Sigmoid colon (tissue), 4 donors: ENCODE data around the gene TMEM87A.

Experiments used
- EP300 ChIP-seq, 4 donors: sonication (generic); formaldehyde crosslinking; IDR thresholded peaks; one replicate each; pipeline ENCODE4 v1.6.1; 2017; ENCODE audit warnings: antibody characterized with exemption in 4 of 4
- POLR2AphosphoS5 ChIP-seq, 4 donors: sonication (generic); formaldehyde crosslinking; IDR thresholded peaks; one replicate each; pipeline ENCODE4 v1.6.1; 2017; ENCODE audit warnings: antibody characterized with exemption in 4 of 4
- TF ChIP-seq, protein P1 (sequence below), 4 experiments: fragments of 450-650 bp in 3 of 4; fragments of 200-600 bp in 1 of 4; IDR thresholded peaks; one replicate each; pipeline ENCODE4 v1.5.1; 2016 to 2019; ENCODE audit warnings: antibody characterized with exemption in 4 of 4, mild to moderate bottlenecking in 3 of 4, moderate library complexity in 2 of 4

DNA sequence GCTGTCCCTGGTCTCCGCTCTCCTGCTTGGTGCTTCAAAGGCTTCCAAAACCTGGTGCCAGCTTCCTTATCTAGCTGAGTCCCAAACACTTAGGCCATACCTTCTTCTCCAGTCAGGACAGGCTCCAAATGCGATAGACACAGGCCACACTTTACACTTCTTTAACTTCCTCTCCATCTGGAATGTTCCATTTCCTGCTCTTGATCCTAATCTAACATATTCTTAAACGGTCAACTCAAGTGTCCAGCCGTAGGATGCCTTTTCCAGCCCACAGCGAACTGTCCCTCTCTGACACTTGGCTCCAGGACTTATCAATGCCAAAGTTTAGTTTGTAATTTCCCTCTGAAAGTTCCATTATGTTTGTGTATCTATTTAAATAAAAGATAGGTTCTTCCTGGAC is 97.6 kb downstream of the TMEM87A start:
- TF ChIP-seq, protein P1, sequence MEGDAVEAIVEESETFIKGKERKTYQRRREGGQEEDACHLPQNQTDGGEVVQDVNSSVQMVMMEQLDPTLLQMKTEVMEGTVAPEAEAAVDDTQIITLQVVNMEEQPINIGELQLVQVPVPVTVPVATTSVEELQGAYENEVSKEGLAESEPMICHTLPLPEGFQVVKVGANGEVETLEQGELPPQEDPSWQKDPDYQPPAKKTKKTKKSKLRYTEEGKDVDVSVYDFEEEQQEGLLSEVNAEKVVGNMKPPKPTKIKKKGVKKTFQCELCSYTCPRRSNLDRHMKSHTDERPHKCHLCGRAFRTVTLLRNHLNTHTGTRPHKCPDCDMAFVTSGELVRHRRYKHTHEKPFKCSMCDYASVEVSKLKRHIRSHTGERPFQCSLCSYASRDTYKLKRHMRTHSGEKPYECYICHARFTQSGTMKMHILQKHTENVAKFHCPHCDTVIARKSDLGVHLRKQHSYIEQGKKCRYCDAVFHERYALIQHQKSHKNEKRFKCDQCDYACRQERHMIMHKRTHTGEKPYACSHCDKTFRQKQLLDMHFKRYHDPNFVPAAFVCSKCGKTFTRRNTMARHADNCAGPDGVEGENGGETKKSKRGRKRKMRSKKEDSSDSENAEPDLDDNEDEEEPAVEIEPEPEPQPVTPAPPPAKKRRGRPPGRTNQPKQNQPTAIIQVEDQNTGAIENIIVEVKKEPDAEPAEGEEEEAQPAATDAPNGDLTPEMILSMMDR (IDR thresholded peaks at IDR 0.05) = no peak
- TF ChIP-seq POLR2AphosphoS5 (IDR thresholded peaks at IDR 0.05) (no peak), EP300 (IDR thresholded peaks at IDR 0.05) (no peak)
